22Rv1 (cell line): ENCODE measurements around the gene INPPL1.
"Not testable (repeated sequence)": the region's sequence is repeated elsewhere in the genome, so short reads cannot be mapped to it uniquely, and the experiment has no call there.

Experiments
- ZFX ChIP-seq: fragments of 450-650 bp; IDR thresholded peaks from 2 replicates; pipeline ENCODE4 v1.6.1; 2017; ENCODE audit warnings: antibody characterized with exemption, borderline replicate concordance
- TF ChIP-seq, protein P1 (sequence below): fragments of 450-650 bp; IDR thresholded peaks from 2 replicates; pipeline ENCODE4 v1.5.1; 2017; ENCODE audit warnings: mild to moderate bottlenecking

DNA sequence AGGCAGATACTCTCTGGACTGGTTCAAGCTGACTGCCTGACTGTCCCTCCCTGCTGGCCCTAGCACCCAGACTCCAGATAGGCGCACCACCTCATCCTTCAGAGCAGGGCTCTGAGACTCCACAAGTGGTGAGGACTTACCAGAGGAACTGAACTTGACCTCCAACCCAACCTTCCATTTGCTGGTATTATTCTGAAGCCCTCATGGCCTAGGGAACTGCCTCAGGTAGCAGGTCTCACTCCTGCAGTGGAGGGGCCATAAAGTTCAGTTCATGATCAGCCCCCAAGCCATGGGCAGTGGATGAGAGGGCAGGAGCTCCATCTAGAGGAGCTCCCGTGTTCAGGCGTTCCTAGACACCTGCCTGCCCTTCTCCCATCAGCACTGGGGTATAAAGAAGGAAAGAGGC is 43.0 kb upstream of the INPPL1 start:
- TF ChIP-seq, protein P1, sequence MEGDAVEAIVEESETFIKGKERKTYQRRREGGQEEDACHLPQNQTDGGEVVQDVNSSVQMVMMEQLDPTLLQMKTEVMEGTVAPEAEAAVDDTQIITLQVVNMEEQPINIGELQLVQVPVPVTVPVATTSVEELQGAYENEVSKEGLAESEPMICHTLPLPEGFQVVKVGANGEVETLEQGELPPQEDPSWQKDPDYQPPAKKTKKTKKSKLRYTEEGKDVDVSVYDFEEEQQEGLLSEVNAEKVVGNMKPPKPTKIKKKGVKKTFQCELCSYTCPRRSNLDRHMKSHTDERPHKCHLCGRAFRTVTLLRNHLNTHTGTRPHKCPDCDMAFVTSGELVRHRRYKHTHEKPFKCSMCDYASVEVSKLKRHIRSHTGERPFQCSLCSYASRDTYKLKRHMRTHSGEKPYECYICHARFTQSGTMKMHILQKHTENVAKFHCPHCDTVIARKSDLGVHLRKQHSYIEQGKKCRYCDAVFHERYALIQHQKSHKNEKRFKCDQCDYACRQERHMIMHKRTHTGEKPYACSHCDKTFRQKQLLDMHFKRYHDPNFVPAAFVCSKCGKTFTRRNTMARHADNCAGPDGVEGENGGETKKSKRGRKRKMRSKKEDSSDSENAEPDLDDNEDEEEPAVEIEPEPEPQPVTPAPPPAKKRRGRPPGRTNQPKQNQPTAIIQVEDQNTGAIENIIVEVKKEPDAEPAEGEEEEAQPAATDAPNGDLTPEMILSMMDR: not testable (repeated sequence)
- not testable (repeated sequence) for TF ChIP-seq ZFX
